Muscle layer of duodenum (tissue), 2 donors: ENCODE results near the gene COBL.

ENCODE experiments used
- H3K27ac ChIP-seq: one replicate; pipeline ENCODE4 v1.7.0; 2013; ENCODE audit warnings: mild to moderate bottlenecking, low read length
- H3K27me3 ChIP-seq: one replicate; pipeline ENCODE4 v1.7.0; 2013; ENCODE audit warnings: low read depth, mild to moderate bottlenecking, control low read depth, low read length
- H3K36me3 ChIP-seq, 2 donors: one replicate each; pipeline ENCODE4 v1.7.0; 2013; ENCODE audit warnings: low read length in 2 of 2, control low read depth in 1 of 2, mild to moderate bottlenecking in 1 of 2; ENCODE audit not compliant: insufficient read depth in 2 of 2, control insufficient read depth in 1 of 2
- H3K4me1 ChIP-seq, 2 donors: one replicate each; pipeline ENCODE4 v1.7.0; 2013; ENCODE audit warnings: low read length in 2 of 2, mild to moderate bottlenecking in 2 of 2, control low read depth in 1 of 2, moderate library complexity in 1 of 2; ENCODE audit not compliant: insufficient read depth in 2 of 2, control insufficient read depth in 1 of 2
- H3K4me3 ChIP-seq, 2 donors: one replicate each; pipeline ENCODE4 v1.7.0; 2013; ENCODE audit warnings: low read length in 2 of 2, low read depth in 1 of 2, mild to moderate bottlenecking in 1 of 2
- H3K9me3 ChIP-seq, 2 donors: one replicate each; pipeline ENCODE4 v1.7.0; 2013; ENCODE audit warnings: low read length in 2 of 2, control low read depth in 1 of 2, mild to moderate bottlenecking in 1 of 2; ENCODE audit not compliant: control insufficient read depth in 1 of 2
- donor health status: healthy.

Gene COBL

GRCh38 chr7:51189777-51190176 lies 126.8 kb downstream of the COBL start:
- H3K36me3 ChIP-seq: no peaks in the 10 kb centered on the region
- no peak overlapping the region for H3K4me3 ChIP-seq
- peaks cover 0 to 33% of the 10 kb centered on the region in 2 donors for H3K4me1 ChIP-seq
- no peaks in the 10 kb centered on the region for H3K27me3 ChIP-seq
- H3K9me3 ChIP-seq: no peaks in the 10 kb centered on the region
- H3K27ac ChIP-seq: no peak overlapping the region

GRCh38 chr7:51188987-51189386 lies 127.6 kb downstream of the COBL start:
- no peaks in the 10 kb centered on the region for H3K36me3 ChIP-seq
- peaks cover 0 to 33% of the 10 kb centered on the region in 2 donors for H3K4me1 ChIP-seq
- no peak overlapping the region for H3K4me3 ChIP-seq
- no peaks in the 10 kb centered on the region for H3K27me3 ChIP-seq
- H3K9me3 ChIP-seq: no peaks in the 10 kb centered on the region
- H3K27ac ChIP-seq: no peak overlapping the region

GRCh38 chr7:51187941-51188340 lies 128.7 kb downstream of the COBL start:
- Histone ChIP-seq H3K9me3 (no peaks in the 10 kb centered on the region), H3K36me3 (no peaks in the 10 kb centered on the region), H3K27me3 (no peaks in the 10 kb centered on the region), H3K27ac (no peak overlapping the region), H3K4me3 (no peak overlapping the region), H3K4me1 (peaks cover 0 to 33% of the 10 kb centered on the region in 2 donors)

- Histone ChIP-seq H3K4me1 (peaks cover 0 to 33% of the 10 kb centered on the region in 2 donors), H3K27ac (no peak overlapping the region), H3K27me3 (no peaks in the 10 kb centered on the region), H3K4me3 (no peak overlapping the region), H3K36me3 (no peaks in the 10 kb centered on the region), H3K9me3 (no peaks in the 10 kb centered on the region)
These were observed 130.1 kb downstream of the COBL start for GRCh38 chr7:51186531-51186930.

GRCh38 chr7:51182636-51183166 lies 133.9 kb downstream of the COBL start:
- Histone ChIP-seq H3K27me3 (no peaks in the 10 kb centered on the region), H3K9me3 (no peaks in the 10 kb centered on the region), H3K27ac (no peak overlapping the region), H3K4me1 (peaks cover 0 to 19% of the 10 kb centered on the region in 2 donors), H3K4me3 (no peak overlapping the region), H3K36me3 (no peaks in the 10 kb centered on the region)

- H3K27ac ChIP-seq: no peak overlapping the region
- no peaks in the 10 kb centered on the region for H3K9me3 ChIP-seq
- H3K27me3 ChIP-seq: no peaks in the 10 kb centered on the region
- no peak overlapping the region for H3K4me3 ChIP-seq
- no peaks in the 10 kb centered on the region for H3K36me3 ChIP-seq
- H3K4me1 ChIP-seq: no peaks in the 10 kb centered on the region
These were observed 136.5 kb downstream of the COBL start for GRCh38 chr7:51180092-51180491.

GRCh38 chr7:51175992-51176388 lies 140.6 kb downstream of the COBL start:
- no peak overlapping the region for H3K27ac ChIP-seq
- no peaks in the 10 kb centered on the region for H3K27me3 ChIP-seq
- H3K4me3 ChIP-seq: no peak overlapping the region
- no peaks in the 10 kb centered on the region for H3K4me1 ChIP-seq
- no peaks in the 10 kb centered on the region for H3K9me3 ChIP-seq
- no peaks in the 10 kb centered on the region for H3K36me3 ChIP-seq

GRCh38 chr7:51175316-51175991 lies 141.2 kb downstream of the COBL start:
- no peak overlapping the region for H3K4me3 ChIP-seq
- H3K4me1 ChIP-seq: no peaks in the 10 kb centered on the region
- no peaks in the 10 kb centered on the region for H3K27me3 ChIP-seq
- no peaks in the 10 kb centered on the region for H3K36me3 ChIP-seq
- H3K9me3 ChIP-seq: no peaks in the 10 kb centered on the region
- H3K27ac ChIP-seq: no peak overlapping the region

- H3K9me3 ChIP-seq: no peaks in the 10 kb centered on the region
- no peaks in the 10 kb centered on the region for H3K27me3 ChIP-seq
- no peaks in the 10 kb centered on the region for H3K36me3 ChIP-seq
- no peak overlapping the region for H3K4me3 ChIP-seq
- peaks cover 0 to 5% of the 10 kb centered on the region in 2 donors for H3K4me1 ChIP-seq
- H3K27ac ChIP-seq: no peak overlapping the region
These were observed 151.3 kb downstream of the COBL start for GRCh38 chr7:51165337-51165736.

GRCh38 chr7:51162724-51163329 lies 153.8 kb downstream of the COBL start:
- Histone ChIP-seq H3K4me1 (peaks cover 0 to 5% of the 10 kb centered on the region in 2 donors), H3K4me3 (no peak overlapping the region), H3K9me3 (no peaks in the 10 kb centered on the region), H3K27ac (no peak overlapping the region), H3K36me3 (no peaks in the 10 kb centered on the region), H3K27me3 (no peaks in the 10 kb centered on the region)

- H3K27me3 ChIP-seq: no peaks in the 10 kb centered on the region
- no peaks in the 10 kb centered on the region for H3K36me3 ChIP-seq
- peaks cover 0 to 5% of the 10 kb centered on the region in 2 donors for H3K4me1 ChIP-seq
- H3K27ac ChIP-seq: no peak overlapping the region
- no peak overlapping the region for H3K4me3 ChIP-seq
- no peaks in the 10 kb centered on the region for H3K9me3 ChIP-seq
These were observed 154.7 kb downstream of the COBL start for GRCh38 chr7:51161937-51162336.
